Cerebellar nuclear complex (tissue), 1 donor: ENCODE measurements around the gene CAGE1.
"Not testable (repeated sequence)": the region's sequence is repeated elsewhere in the genome, so short reads cannot be mapped to it uniquely, and the experiment has no call there.

ENCODE experiments used
- DNase-seq, 2 experiments: peaks; one replicate each; lab custom pipeline; 2025; lab: John Stamatoyannopoulos, UW

The CAGE1 gene

DNA sequence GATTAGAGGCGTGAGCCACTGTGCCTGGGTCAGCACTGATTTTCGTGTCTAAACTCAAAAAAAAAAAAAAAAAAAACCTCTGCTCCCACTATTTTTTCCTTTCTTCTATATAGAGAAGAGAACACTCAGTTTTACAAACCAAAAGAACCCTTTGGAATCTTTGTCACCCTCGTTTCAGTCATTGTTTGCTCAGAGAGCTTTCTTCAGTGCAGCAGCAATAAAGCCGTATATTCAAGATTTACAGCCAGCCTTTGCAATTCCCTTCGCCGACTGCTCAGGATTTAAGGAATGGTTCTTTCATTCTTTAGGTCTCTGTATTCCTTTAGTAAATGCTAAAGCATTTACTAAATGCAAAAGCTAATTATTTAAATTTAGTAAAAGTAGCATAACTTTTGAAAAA lies 20.2 kb upstream of the CAGE1 start:
- no peak for DNase-seq

DNA sequence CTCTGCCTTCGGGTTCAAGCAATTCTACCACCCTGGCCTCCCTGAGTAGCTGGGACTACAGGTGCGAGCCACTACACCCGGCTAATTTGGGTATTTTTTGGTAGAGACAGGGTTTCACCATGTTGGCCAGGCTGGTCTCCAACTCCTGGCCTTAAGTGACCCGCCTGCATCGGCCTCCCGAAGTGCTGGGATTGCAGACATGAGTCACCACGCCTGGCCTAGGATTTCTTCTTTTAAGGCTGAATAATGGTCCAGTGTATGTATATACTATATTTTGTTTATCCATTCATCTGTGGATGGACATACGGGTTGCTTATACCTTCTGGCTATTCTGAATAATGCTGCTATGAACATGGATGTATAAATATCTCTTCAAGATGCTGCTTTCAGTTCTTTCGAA lies 17.2 kb upstream of the CAGE1 start:
- DNase-seq, result no peak

DNA sequence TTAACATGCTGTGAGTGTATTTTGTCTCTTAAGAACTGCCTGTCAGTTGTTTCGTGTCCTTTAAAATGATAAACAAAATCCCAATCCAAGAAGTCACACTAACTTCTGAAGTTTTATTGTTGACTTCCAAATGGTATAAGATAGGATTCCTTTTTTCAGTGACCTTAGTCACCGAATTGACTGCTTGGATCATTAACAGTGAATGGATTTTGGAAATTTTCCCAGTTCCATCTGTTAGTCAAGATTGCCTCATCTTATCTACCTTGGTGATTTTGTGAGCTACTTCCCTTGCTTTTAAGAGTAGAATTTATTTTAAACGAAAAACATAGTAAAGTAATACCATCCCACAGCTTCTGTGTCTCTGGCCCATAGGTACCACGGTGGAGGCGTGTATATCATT lies 15.0 kb upstream of the CAGE1 start:
- no peak for DNase-seq

DNA sequence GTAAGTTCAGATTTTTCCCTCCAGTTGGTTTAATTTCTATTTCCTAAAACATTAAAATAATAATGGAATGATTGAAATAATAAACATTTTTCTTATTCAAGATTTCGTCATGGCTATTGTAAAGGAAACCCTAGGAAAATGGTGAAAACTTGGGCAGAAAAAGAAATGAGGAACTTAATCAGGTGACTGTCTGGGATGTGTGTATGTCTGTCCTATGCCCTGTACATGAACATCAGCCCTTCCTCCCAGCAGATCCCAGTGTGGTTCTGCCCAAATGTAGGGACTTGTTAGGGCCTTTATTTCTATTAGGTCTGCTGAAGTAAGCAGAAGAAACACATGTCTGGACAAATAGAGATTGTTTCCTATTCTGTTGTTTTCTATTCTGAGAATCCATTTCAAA lies 13.2 kb upstream of the CAGE1 start:
- no peak for DNase-seq

DNA sequence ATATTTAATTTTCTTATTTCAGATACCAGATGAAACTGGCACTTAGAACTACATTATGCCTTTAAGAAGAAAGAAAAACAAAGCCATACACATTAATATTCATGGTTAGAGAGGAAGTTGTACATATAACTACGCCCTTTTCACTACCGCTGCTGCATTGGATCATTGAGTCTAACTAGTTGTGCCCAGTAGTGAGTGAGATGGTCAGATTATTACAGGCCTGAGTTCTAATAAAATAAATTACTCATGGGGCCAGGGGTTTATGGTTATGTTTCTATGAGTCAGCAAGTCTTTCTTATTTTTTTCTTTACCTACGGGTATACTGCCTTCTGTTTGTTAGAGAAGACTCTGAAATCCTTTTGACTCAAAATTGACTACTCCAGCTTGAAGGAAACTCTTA lies 11.5 kb upstream of the CAGE1 start:
- DNase-seq, result no peak

DNA sequence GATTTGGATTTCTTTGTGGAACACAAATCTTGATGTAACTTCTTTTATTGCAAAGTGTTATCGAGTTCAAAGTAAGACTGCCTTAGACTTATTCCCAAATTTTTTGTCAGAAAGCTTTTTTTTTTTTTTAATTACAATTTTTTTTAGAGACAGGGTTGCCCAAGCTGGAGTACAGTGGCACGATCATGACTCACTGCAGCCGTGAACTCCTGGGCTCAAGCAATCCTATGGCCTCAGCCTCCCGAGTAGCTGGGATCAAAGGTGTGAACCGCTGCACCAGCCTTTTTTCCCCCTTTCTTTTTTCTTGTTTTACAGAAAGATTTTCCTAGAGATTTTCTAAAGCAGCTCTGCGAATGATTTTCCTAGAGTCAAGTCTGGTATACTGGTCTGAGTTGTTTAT lies 2.9 kb upstream of the CAGE1 start:
- no peak for DNase-seq

DNA sequence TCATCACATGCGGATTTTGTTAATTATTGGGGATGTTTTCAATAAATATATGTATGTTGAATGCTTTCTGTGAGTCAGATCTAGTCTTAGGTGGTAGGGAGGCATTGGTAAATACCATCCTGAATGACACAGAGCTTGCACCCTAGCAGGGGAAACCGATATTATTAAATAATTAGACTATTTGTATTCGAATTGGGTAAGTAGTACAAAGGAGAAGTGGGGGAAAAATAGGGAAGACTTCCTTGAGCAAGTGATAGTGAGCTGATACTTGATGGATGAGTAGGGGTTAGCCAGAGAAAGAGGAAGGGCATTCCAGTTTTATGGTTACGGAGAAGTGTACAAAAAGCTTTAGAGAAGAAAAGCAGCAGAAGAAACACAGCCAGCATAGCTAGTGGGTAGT lies 1.6 kb upstream of the CAGE1 start:
- no peak for DNase-seq

DNA sequence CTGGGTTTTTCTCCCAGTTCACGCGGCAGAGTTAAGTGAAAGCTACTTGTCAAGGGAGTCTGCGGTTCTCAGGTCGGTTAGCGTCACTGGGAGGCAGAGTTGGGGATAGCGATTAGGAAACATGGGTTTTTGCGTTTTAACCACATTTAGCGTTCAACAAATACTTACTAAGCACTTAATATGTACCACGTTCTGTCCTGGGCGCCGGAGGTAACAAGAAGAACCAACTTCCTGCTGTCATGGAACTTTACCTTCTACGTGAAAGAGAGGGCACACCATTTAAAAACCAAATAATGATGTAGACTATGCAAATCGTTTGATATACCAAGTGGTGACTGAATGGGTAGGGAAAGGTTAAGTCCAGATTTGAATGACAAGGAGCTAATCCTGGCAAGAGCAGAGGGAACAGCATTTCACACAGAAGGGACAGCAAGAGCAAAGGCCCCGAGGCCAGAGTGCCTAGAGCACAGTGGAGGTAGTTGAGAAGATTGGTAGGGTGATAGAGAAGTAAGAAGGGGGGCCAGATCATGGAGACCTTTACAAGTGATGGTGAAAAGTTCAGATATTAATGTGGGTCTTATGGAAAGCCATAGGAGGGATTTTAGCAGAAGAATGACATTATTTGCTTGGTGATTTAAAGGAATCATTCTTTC lies 810 bp upstream of the CAGE1 start:
- no peak for DNase-seq

DNA sequence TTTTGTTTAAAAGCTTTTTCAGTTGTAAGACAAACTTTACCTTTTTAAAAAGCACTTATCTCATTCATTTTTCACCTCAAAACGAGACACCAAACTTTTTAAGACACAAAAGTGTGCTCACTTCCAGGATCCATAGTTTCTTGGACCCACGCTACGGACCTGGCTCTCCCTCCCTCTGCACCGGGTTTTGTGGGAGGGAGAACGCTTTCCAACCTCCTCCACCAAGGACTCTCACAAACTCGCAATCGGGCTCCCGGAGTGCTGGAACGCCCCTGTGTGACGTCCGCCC lies 436 bp downstream of the CAGE1 start:
- DNase-seq, result no peak

DNA sequence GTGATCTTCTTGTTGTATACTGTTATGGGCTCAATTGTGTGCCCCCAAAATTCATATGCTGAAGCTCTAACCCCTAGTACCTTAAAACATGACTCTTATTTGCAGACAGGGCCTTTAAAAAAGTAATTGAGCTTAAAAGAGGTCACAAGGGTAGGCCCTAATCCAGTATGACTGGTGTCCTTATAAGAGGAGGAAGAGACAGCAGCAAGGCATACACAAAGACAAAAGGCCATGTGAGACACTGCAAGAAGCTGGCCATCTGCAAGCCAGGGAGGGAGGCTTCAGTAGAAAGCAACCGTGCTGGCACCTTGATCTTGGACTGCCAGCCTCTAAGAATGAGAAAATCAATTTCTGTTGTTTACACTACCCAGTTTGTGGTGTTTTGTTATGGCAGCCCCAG lies 8.4 kb downstream of the CAGE1 start:
- no peak for DNase-seq

DNA sequence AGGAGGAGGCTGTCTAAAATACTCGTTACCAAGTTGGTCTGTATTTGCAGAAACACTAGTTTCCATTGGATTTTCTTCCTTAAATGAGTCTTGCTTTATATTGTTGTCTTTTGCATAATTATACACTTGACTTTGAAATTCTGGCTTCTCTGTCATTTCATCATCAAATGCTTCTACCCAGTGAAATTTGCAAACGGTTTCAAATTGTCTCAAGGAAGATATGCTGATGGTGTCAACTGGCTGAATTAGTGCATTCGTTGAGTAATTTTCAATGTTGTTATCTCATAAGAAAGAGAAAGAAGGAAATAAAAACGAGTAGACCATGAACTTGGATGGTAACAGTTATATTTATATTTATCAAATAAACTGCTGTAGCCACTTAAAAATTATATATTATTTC lies 10.8 kb downstream of the CAGE1 start:
- DNase-seq, result no peak

DNA sequence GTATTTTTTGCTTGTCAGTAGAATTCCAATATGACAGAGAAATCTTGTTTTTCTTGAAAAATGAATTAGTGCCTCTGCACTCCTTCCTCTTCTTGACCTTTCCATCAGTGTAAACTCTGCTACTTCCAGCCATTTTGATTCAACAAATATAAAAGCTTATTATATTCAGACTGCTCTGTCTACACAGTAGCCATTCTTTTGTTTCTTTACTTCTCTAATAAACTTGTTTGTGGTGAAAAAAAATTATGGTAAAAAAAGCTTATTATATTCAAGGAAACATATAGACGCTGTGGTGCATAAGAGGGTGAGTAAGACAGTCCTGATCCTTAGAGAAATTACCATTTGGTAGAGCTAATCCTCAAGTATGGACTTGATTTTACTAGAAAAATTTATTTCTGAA lies 11.6 kb downstream of the CAGE1 start:
- DNase-seq, result no peak

DNA sequence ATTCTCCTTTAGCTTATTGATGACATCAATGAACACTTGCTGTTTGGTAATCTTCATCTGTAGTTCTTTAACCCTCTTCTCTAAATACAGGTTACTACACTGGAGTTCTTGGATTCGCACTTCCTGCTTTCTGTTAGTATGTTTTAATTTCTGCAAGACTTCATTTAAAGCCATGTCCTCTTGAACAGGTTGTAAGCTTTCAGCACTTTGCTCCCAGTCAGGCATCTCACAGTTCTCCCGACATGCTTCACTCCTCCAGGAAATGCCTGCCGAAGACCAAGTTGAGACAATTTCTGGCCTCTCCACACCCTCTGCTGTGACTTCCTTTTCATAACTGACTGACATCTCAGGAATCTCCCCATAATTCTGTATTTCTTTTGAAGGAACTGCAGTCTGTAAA lies 15.8 kb downstream of the CAGE1 start:
- DNase-seq, result no peak

DNA sequence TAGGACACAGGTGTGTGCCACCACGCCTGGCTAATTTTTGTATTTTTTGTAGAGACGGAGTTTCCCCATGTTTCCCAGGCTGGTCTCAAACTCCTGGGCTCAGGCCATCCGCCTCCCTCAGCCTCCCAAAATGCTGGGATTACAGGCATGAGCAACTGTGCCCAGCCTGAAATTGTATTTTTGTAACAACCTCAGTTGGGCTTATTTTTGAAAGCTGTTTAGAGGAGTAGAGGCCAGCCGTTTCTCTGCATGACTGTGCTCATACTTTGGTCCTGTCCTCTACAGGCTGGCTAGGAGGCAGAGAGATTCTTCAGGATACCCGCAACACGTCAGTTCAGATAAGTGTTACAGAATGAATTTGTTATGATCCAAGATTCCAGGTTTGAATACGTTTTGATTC lies 22.1 kb downstream of the CAGE1 start:
- DNase-seq, result no peak

DNA sequence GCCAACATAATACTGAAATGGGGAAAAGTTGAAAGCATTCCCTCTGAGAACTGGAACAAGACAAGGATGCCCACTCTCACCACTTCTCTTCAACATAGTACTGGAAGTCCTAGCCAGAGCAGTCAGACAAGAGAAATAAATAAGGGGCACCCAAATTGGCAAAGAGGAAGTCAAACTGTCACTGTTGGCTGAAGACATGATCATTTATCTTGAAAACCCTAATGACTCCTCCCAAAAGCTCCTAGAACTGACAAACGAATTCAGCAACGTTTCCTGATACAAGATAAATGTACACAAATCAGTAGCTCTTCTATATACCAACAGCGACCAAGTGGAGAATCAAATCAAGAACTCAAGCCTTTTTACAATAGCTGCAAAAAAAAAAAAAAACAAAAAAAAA lies 37.6 kb downstream of the CAGE1 start:
- not testable (repeated sequence) for DNase-seq

DNA sequence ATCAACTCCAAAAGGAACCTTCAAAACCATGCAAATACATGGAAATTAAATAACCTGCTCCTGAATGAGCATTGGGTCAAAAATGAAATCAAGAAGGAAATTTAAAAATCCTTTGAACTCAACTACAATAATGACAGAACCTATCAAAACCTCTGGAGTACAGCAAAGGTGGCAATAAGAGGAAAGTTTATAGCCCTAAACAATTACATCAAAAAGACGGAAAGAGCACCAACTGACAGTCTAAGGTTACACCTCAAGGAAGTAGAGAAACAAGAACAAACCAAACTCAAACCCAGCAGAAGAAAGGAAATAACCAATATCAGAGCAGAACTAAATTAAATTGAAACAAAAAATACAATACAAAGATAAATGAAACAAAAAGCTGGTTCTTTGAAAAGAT lies 39.0 kb downstream of the CAGE1 start:
- not testable (repeated sequence) for DNase-seq

DNA sequence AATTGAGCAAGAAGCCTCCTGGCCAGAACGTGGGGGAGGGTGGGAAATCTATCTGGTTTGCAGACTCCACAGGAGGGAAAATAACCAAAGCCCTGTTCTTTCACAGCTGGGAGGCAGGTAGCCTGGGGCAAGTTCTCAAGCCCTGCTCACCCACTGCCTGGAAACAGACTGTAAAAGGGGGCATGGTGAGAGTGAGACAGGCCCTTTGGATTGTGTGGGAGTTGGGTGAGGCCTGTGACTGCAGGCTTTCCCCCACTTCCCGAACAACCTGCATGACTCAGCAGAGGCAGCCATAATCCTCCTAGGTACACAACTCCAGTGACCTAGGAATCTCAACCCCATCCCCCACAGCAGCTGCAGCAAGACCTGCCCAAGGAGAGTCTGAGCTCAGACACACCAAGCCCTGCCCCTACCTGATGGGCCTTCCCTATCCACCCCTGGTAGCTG lies 42.0 kb downstream of the CAGE1 start:
- DNase-seq, result not testable (repeated sequence)

DNA sequence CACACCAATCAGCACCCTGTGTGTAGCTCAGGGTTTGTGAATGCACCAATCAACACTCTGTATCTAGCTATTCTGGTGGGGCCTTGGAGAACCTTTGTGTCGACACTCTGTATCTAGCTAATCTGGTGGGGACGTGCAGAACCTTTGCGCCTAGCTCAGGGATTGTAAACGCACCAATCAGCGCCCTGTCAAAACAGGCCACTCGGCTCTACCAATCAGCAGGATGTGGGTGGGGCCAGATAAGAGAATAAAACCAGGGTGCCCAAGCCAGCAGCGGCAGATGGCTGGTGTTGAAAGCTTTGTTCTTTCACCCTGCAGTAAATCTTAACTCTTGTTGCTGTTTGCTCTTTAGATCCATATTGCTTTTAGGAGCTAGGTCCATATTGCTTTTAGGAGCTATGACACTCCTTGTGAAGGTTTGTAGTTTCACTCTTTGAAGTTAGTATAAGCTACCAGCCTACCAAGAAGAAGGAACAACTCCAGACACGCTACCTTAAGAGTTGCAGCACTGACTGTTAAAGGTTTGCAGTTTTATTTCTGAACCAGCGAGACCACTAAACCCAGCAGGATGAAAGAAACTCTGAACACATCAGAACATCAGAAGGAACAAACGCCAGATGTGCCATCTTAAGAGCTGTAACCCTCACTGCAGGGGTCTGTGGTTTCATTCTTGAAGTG lies 44.6 kb downstream of the CAGE1 start:
- not testable (repeated sequence) for DNase-seq

DNA sequence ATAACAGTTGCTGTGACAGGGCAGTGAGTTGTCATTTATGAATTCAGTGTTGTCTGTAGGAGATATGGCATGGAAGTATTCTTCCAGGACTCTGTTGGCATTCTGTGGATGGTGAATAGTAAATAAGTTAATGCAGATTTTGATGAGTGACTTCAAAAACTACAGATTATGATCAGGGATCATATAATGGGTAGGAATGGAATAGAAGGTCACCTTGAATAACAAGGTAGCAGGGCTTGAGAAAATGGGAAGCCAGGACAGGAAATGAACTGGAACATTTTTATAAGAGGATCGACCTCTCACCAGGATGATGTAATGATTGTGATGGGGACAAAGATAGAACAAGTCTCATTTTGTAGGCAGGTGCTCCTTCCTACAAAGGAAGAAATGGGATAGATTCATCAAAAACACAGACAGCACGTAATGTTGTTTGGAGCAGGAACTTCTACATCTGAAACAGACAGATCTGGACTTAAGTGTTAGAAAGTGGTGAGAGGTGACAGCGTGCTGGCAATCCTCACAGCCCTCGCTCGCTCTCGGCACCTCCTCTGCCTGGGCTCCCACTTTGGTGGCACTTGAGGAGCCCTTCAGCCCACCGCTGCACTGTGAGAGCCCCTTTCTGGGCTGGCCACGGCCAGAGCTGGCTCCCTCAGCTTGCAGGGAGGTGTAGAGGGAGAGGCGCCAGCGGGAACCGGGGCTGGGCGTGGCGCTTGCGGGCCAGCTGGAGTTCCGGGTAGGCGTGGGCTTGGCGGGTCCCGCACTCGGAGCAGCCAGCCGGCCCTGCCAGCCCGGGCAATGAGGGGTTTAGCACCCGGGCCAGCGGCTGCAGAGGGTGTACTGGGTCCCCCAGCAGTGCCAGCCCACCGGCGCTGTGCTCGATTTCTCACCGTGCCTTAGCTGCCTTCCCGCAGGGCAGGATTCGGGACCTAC lies 45.7 kb downstream of the CAGE1 start:
- DNase-seq, result no peak

DNA sequence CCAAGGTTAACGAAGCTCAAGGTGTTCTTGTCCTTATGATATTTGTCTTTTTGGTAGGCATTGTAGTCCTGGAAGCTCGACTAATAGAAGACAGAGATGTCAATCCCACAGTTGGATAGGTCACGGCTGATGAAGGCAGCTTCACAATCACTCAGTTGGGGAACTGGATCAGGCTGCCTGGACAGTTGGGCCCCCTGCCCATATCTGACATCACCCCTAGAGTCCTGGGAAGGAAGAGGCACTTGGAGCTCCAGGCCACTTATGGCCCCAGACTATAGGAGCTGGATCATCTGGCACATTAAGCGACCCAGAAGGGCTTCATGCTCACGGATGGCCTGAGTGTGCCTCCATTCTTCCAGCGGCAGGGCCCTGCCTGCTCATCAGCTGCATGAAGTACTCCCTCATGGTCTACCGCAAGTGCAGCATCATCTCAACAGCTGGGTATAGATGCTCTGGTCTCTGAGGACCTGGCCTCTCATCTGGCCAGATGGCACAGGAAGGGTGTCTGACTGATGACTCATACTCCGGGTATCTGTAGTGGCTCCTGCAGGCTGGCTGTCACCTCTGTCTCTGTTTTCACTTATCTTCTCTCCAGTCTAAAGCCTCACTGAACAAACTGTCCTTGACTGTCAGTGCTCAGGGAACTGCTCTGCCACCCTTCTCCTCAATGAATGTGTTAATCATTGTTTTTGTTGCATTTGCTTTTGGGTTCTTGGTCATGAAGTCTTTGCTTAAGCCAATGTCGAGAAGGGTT lies 47.4 kb downstream of the CAGE1 start:
- no peak for DNase-seq

DNA sequence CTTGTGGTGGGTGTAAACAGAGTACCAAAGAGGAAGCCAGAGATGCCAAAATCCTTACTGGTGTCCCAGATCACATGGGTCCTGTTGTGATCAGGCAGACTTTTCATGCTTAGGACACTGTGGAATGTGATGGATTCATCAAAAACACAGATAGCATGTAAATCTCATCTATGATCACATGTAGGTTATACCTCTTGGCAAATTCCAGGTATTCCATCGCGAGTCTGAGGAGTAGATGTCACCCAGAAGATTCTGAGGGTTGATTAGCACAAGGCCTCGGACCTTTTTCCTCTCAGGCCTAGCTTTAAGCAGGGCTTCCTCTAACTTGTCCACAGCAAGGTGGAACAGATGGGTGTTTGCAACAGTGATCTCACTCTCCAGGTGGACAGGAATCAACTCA lies 48.3 kb downstream of the CAGE1 start:
- DNase-seq, result no peak

DNA sequence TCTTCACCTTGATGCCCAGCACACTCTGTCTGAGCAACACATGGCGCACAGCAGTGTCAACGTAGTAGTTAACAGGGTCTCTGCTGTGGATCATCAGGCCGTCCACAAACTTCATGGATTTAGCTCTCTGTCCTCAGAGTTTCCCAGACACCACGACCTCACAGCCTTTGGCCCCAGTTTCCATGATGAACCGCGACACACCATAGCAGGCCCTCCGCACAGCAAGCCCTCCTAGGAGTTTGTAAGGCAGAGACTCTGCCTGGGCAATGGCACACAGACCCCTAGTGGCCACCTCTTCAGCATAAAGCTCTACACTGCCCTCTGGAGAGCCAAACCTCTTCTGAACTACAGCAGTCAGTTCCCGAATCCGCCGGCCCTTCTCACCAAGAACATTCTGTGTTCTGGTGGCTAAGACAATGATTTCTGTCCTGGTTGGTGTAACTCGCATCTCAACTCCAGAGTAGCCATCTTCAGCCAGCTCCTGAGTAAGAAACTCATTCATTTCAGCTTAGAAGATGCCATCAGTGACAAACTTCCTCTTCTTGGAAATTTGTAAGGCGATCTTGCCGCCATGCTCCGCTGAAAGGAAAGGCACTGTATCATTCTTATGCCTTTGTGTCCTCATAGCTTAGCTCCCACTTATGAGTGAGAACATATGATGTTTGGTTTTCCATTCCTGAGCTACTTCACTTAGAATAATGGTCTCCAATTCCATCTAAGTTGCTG lies 50.4 kb downstream of the CAGE1 start:
- DNase-seq, result not testable (repeated sequence)
